Activated CD4-positive, alpha-beta T cell treated with anti-CD3 and anti-CD28 coated beads for 4 hours (primary cell): Measurements from ENCODE around the gene PRUNE2.
"Not testable (repeated sequence)": the region's sequence is repeated elsewhere in the genome, so short reads cannot be mapped to it uniquely, and the experiment has no call there.

Source experiments
- DNase-seq, 2 donors: peaks; one replicate each; pipeline ENCODE4 v3.0.0-alpha.2; 2020

PRUNE2 gene

GRCh38 chr9:76858248-76858647 lies 47.7 kb downstream of the PRUNE2 start:
- DNase-seq = not testable (repeated sequence)

- no peak for DNase-seq
Observed at GRCh38 chr9:76856016-76856415, 49.9 kb downstream of the PRUNE2 start.

- no peak for DNase-seq
Observed at GRCh38 chr9:76855015-76855414, 50.9 kb downstream of the PRUNE2 start.

- no peak for DNase-seq
Observed at GRCh38 chr9:76852026-76852425, 53.9 kb downstream of the PRUNE2 start.

GRCh38 chr9:76846297-76846696 lies 59.6 kb downstream of the PRUNE2 start:
- no peak for DNase-seq

GRCh38 chr9:76845254-76845653 lies 60.7 kb downstream of the PRUNE2 start:
- no peak for DNase-seq

- no peak for DNase-seq
Observed at GRCh38 chr9:76835571-76836283, 70.2 kb downstream of the PRUNE2 start.

- no peak for DNase-seq
Observed at GRCh38 chr9:76828447-76828846, 77.5 kb downstream of the PRUNE2 start.

GRCh38 chr9:76827296-76828080 lies 78.4 kb downstream of the PRUNE2 start:
- no peak for DNase-seq

GRCh38 chr9:76820431-76820830 lies 85.5 kb downstream of the PRUNE2 start:
- DNase-seq = no peak

GRCh38 chr9:76818271-76818670 lies 87.6 kb downstream of the PRUNE2 start:
- no peak for DNase-seq

- no peak for DNase-seq
Observed at GRCh38 chr9:76817489-76817888, 88.4 kb downstream of the PRUNE2 start.

- DNase-seq = no peak
Observed at GRCh38 chr9:76812591-76812990, 93.3 kb downstream of the PRUNE2 start.

GRCh38 chr9:76810377-76810957 lies 95.4 kb downstream of the PRUNE2 start:
- DNase-seq = no peak

GRCh38 chr9:76808636-76809035 lies 97.3 kb downstream of the PRUNE2 start:
- no peak for DNase-seq

- no peak for DNase-seq
Observed at GRCh38 chr9:76803762-76804161, 102.2 kb downstream of the PRUNE2 start.

GRCh38 chr9:76803083-76803482 lies 102.8 kb downstream of the PRUNE2 start:
- no peak for DNase-seq

- DNase-seq = no peak
Observed at GRCh38 chr9:76800901-76801300, 105.0 kb downstream of the PRUNE2 start.

- no peak for DNase-seq
Observed at GRCh38 chr9:76799473-76799872, 106.4 kb downstream of the PRUNE2 start.

GRCh38 chr9:76798527-76798926 lies 107.4 kb downstream of the PRUNE2 start:
- DNase-seq = no peak

- DNase-seq = no peak
Observed at GRCh38 chr9:76796296-76796695, 109.6 kb downstream of the PRUNE2 start.

GRCh38 chr9:76793784-76794431 lies 112.0 kb downstream of the PRUNE2 start:
- DNase-seq = no peak

- no peak for DNase-seq
Observed at GRCh38 chr9:76789840-76790239, 116.1 kb downstream of the PRUNE2 start.

- DNase-seq = no peak
Observed at GRCh38 chr9:76787677-76788076, 118.2 kb downstream of the PRUNE2 start.
